NCI-H524 treated with DMSO at 0.1 percent for 48 hours (cell line): ENCODE measurements around the gene ZFX.
"Not testable (repeated sequence)": the region's sequence is repeated elsewhere in the genome, so short reads cannot be mapped to it uniquely, and the experiment has no call there.

Experiments
- DNase-seq: peaks from one replicate; lab custom pipeline; 2025; lab: John Stamatoyannopoulos, UW

ZFX gene

DNA sequence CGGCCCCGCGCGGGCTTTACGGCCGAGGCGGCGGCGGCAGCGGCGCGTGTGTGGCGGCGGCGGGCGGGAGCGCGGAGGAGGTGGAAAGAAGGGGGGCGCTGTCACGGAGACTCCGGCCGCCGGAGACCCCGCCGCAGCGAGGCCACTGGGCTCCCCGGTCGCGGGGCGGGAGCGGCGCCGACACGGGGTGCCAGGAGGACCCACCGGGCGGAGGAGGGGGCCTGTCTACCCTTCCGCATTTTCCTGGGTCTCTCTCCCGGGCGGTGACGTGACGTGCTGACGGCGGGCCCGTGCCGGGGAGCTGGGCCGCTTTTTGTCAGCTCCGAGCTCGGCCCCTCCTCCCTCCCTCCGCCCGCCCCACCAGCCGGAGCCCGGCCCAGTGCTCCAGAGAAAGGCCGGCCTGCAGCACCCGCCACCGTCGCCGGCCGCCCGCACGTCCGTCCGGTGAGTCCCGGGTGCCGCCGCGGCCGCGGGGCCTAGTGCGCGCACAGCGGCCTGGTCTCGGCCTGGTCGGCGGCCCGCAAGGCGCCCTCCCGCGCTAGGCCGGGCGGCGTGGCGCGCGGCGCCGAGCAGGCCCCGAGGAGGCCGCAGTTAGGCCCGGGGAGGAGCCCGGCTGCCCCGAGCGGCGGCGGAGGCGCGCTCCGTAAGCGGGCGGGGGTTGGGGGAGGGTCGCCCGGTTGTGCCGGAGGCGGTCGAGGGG, at the start of gene ZFX:
TSS of gene ZFX (plus strand) at position 379 of the 700 bp plus-strand sequence. CDS start 23,014 bp downstream, outside the sequence.
- no peak for DNase-seq

DNA sequence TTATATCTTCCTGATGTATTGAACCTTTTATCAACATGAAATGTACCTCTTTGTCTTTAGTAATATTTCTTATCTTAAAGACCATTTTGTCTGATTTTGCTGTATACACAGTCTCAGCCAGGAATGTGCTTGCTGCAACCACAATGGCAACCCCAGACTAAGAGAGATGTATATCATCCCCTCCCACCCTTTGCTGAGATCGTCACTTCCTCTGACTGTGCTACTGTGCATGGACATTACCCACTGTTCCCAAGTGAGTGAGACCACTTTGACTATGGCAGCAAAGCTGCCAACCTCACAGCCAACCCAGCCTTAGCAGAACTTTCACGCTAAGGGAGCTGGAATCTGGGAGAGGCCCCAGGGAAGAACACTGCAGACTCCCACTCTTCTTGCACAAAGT, 48.8 kb upstream of the ZFX start:
- DNase-seq = no peak

DNA sequence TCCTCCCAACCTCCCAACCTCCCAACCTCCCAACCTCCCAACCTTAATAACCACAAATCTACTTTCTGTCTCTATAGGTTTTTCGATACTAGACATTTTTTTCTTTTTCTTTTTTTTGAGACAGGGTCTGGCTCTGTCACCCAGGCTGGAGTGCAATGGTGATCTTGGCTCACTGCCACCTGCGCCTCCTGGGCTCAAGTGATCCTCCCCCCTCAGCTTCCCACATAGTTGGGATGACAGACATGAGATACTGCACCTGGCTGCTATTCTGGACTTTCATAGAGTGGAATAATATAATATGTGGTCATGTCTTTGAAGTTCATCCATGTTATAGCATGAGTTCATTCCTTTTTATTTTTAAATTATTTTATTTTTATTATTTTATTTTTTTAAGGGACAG, 39.5 kb upstream of the ZFX start:
- DNase-seq = no peak

DNA sequence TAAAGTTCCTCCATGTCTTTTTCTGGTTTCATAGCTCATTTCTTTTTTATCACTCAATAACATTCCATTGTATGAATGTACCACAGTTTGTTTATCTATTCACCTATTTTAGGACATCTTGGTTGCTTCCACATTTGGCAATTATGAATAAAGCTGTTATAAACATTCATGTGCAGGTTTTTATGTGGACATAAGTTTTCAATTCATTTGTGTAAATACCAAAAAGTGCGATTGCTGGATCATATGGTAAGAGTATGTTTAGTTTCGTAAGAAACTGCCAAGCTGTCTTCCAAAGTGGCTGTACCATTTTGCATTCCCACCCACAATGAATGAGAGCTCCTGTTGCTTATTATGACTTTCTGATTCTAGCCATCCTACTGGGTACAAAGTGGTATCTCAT, 36.3 kb upstream of the ZFX start:
- DNase-seq = no peak

DNA sequence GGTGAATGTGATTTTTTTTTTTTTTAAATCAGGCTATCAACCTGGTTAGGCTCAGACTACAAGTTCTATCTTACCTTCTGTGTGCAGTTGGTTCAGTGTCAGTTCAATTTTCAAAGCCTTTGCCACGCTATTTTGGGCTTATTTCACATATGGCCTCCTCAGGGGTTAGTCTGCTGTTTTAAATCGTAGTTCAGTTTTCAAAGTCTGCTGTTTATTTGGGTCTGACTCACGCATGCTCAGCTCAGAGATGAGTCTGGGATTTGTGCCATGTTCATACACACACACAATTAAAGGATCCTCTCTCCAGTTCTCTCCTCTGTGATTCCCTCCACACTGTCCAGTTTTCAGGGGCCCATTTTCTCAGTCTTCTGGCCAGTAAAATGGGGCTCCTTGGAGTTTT, 32.3 kb upstream of the ZFX start:
- DNase-seq = no peak

DNA sequence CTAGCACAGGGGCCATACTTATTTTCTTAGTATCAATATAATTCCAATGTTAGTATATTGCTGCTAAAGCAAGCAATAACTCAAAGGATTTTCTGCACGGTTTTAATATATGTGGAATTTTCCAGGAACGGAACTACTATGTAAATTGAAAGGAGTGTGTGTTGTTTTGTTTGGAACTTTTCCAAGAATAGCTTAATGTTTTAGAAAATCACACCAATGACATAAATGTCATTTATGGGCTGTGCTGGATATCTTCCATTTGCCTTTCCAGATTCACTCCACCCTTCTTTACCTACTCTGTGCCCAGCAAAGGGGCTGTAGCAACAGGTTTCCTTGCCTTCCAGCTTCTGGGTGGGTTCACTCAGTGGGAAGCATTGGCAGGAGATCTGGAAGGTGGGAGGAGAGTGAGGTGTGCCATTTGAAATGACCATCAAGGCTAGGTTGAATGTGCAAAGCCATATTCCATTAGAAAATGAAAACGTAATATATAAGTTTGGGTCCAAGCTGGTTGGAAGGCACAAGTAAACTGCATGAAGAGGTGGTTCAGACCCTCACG, 25.2 kb upstream of the ZFX start:
- no peak for DNase-seq

DNA sequence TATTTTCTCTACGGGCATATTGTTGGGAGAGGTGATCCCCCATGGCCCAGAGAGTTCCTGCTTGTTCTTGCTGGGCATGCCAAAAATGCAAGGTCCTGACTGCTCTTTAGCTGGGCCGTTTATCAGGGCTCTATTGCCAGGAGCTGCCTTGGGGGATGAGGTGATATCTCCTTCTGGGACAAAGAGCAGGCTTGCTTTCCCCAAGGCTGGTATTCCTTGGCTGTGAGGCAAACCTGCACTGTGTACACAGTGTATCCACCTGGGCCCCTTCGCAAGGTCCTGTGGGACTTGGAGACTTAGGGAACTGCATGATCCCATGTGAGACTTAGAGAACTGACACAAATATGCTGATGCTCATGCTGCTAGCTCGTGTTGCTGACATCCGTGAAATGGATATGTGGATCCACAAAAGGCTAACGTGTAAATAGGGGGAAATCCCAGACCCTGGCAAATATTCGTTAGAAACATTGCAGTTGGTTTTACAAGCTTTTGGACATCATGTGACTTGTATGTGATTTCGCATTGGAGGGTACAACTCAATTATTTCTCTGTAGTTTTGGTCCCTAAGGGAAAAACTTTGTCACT, 24.4 kb upstream of the ZFX start:
- no peak for DNase-seq

DNA sequence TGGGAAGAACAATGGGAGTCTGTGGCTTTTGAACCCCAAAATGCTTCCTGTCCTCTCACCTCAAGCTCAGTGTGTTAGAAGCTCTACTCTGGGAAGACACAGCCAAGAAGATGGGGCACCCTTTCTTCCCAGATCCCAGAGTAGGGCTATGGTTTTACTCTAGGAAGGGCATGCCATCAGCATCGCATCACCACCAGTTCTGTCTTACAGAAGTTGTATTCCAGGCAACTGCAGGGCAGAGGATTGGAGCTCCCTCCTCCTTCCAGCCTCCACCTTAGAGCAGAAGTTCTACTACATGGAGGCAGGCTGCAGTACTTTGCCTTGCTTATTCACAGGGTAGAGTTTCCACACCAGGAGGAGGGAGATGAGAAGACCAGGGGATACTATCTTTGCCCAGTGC, 18.1 kb upstream of the ZFX start:
- no peak for DNase-seq

DNA sequence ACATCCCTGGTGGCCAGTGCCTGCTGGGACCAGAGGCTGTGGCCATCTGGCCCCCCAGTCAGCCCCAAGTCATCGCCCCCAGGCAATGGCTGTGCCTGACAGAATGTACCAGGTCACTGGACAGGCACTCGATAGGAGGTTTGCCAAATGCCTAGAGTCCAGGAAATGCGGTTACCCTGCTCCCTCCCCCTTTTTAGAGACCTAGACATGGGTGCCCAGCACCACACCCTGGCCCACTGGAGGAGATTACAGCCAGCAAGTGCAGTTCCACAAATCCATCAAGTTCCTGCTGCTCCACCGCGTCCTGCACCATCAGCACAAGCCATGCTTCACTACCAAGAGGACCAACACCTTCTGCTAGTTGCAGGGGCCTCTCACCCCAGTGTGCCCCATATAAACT, 16.2 kb upstream of the ZFX start:
- no peak for DNase-seq

DNA sequence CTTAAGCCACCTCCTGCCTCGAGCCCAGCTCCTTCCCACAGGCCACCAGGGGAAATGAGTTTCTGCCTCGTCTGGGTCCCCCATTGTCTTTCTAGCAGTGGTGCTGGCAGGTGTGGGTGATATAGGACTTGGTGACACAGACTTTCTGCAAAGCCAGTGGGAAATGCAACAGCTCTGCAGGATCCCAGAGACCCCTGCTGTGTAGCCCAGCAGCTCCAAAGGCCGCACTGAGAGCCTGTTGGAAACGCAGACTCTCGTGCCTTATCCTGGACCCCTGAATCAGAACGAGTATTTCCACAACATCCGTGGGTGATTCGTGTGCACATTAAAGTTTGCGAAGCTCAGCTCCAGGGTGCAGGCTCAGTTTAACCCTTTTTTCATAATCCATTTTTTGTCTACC, 13.8 kb upstream of the ZFX start:
- DNase-seq = not testable (repeated sequence)

DNA sequence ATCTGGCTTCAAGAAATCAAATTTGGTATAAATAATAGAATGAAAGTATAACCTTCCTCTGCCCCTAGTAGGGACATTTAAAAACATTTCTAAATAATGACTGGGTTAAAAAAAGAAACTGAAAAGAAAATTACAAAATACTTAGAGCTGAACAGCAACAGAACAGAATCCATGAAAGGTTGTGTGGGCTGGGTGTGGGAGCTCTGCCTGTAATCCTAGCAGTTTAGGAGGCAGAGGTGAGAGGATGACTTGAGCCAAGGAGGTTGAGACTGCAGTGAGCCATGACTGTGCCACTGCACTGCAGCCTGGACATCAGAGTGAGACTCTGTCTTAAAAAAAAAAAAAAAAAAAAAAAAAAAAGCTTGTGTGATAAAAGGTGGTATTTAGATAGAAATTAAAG, 12.3 kb upstream of the ZFX start:
- no peak for DNase-seq

DNA sequence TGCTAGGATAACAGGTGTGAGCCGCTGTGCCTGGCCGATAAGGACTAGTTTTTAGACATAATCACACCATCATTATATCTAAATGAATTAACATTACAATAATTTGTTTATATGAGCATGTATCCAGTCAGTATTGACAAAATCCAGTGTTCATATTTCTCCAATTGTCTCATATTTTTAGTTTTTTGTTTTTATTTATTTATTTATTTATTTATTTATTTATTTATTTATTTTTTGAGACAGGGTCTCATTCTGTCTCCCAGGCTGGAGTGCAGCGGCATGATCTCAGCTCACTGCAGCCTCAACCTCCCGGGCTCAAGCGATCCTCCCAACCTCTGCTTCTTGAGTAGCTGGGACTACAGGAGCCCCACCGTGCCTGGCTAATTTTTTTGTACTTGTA, 5.5 kb upstream of the ZFX start:
- DNase-seq = not testable (repeated sequence)

DNA sequence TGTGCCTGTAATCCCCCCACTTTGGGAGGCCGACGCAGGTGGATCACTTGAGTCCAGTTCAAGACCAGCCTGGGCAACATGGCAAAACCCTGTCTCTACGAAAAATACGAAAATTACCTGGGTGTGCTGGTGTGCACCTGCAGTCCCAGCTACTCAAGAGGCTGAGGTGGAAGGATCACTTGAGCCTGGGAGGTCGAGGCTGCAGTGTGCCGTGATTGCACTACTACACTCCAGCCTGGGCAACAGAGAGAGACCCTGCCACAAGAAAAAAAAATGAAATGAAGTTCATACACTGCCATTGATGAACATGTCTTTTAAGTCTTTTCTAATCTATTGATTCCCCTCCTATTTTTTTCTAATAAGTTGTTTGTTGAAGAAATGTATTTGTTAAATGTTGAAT, 5.0 kb upstream of the ZFX start:
- DNase-seq = no peak

DNA sequence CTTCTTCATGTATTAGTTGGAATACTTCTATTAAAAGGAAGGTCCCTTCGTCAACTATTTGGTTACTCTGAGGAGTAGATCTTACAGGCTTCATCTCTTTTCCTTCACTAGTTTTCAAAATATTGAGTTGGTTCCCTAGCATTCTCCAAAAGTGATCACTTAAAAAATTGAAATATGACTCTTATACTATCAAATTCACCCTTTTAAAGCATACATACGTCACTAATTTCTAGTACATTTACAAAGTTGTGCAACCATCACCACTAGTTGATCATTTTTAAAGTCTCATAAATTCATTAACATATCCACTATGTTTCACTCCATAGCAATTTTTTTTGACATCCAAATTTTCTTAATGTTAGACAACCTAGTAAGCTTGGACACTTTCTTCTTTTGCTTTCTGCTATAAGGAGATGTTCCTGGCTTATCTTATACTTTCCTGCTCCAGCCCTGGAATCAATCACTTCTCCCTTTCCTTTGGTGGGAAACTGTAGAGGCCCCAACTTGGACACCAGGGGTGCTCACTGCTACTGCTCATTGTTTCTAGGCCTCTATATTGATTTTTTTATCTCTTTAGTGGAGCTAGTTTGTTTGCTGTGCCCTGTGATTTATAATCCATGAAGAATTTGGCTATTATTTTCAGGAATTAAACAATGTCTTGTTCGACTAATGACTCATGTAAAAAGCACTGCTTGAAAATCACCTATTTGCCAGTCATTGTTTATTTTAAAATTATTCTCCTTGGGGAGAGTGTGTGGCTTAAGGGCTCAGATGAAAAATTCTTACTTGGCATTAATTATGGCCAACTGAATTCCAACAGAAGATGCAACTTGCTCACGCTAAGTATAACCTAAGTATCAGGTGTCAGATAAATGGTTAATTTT, 4.0 kb upstream of the ZFX start:
- DNase-seq = no peak

DNA sequence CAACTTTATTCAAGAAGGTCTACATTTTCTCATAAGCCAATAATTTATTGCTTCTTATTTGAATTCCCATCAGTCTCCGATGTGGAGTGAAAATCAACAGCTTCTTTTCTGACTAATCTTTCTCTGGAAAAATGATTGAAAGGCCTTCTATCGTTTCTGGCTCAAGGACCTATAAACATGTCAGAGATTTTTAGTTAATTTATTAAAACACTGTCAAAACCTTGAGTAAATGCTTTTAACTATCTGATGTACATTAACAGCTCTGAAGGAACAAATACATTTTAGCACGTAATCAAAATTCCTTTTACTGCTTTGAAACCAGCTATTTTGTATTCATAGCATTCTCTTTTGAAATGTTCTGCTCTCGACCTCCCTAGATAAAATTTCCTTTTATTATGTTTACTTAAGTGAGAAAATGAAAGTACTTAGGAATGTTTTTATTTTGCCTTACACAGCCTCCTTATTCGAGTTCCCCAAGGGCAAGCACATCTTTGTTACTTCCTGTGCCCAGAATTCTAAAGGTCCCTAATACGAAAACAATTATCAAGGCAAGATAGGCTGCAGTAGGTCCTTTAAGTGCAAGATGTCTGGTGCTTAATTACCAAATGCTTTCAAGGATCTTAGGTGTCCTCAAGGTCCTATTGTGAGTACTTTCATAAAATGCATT, 3.1 kb upstream of the ZFX start:
- no peak for DNase-seq

DNA sequence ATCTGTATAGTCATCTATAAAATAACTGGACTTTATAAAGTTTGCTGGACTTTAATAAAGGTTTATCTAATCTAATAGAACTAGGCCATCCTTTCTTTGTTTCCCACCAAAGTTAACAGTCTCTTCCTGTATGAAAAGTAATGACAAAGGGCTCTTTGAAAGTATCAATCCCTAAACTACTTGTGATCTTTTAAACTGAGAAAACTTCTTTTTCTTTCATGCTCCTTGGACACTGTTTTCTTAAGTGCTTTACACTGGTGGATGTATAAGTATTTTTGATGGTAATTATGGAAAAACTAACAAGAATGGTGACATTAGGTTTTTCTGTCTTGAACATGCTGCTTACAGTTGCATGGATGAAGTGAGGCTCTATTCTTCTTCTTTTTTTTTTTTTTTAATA, 2.4 kb upstream of the ZFX start:
- DNase-seq = no peak

DNA sequence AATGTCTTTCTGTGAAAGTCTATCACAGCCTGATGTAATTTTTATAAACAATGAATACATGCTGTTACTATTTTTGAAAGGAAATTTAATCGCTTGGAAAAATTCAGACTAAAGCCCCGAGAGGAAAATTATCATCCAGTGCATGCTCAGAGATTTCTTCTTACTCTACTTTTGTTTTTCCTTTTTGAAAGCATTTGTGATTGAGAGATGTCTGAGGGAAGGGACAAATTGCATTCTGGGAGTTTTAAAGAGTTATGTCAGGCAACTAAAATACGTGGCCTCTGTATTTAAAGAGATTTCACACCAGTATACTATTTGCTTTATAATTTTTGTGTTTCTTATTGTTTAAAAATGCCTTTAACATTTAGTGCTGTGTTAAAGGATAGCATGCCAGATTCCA, 1.4 kb upstream of the ZFX start:
- DNase-seq = no peak

DNA sequence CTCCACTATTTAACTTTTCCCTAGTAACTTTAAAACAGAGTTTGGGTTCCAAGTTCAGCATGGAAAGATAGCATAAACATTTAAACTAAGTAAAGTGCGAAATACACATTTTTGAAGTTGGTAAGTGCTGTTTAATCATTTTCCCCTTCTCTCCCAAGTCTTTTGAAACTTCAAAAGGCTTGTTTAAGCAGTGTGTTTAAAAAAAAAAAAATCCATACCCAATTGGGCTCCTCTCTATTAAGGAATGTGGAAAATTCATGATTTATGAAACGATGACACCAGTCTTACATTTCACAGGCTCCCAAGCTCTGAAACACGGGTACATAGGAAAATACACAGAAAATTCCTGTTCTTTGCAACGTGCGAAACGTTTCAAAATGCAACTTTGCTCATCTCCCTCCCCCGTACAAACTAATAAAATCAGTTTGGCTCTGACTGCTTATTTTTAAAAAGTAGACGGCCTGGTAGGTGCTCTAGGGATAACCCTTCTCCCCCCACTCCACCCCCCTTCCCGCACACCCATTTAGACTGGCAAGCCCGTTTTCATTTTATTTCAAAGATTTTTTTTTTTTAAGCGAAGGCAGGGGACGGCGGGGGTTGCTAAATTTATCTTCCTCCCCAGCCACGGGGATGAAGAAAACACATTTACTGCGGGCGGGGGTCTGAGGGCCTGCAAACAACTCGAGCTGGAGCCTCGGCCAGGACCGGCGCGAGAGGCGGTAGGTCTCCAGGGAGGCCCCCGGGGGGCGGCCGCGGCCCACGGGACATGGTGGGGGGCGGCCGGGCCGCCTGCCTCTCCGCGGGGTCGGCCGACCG, 786 bp upstream of the ZFX start:
- no peak for DNase-seq

DNA sequence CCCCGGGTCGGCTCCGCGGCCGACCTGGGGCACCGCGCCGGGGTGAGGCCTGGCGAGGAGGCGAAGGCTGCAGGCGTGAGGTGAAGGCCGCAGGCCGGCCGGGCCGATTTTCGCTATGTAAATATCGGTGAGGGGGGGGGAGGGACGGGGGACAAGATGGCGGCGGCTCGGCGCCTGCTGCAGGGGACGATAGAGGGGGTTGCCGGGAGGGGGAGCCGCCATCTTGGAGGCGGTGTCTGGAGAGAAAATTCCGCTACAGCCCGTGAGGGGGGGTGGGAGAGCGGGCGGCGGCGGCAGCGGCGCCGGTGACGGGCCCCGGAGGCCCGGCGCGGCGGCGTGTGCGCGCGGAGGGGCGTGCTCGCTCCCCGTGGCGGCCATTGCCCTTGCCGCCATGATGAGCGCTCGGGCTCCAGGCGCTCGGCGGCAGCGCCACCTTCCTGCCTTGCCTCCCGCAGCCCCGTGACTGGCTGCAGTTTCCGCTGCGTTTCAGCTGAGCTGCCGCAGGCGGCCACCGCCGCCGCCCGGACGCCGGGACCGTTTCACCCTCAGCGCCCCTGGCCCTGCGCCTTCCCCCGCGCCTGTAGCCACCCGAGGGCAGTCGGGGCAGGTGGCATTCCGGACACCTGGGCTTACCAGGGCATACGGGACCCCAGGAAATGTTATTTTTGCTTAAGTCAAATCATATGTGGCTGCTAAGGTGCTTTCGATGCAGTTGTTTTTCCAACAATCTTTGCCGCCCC, 692 bp downstream of the ZFX start:
- peak; percentile 48 for DNase-seq

DNA sequence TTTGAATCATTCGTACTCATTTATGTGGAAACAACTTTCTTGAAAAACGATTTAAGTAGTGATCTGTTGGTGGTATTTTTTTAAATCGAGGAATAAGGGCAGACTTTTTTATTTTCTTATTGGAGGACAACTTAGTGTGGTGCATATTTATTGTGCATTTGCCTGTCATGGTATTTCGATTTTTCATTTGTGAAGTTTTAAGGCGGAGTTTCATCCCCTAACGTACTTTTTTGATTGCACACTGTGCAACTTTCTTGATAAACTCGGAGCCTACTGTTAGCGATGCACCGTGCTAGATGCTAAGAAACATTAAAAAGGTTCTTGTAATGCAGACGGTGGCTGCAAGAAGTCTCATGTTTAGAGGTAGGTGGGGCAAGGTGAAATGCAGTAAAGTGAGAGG, 1.4 kb downstream of the ZFX start:
- no peak for DNase-seq

DNA sequence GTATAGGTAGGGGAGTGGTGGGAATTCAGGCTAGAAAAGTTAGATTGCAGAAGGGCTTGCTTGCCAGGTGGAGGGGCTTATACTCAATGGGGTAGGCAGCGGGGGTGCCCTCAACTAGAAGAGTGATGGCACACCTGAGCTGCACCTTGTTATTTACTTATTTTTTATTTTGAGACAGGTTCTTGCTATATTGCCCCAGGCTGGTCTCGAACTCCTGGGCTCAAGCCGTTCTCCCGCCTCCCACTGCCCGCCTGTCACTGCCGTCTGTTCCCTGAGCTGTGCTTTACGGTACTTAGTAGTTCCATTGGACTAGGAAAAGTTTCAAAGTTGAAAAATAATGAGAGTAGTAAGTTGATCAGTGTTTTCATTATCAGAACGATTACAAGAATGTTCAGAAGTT, 2.0 kb downstream of the ZFX start:
- no peak for DNase-seq
